HG02588 (cell line): ENCODE measurements around the gene LRP1B.
"Not testable (repeated sequence)": the region's sequence is repeated elsewhere in the genome, so short reads cannot be mapped to it uniquely, and the experiment has no call there.

Source experiments
- ATAC-seq: cut with Tn5 transposase; IDR thresholded peaks from one replicate; pipeline ENCODE4 v1.9.1; 2021; ENCODE audit warnings: mild to moderate bottlenecking, moderate library complexity; ENCODE audit not compliant: unreplicated experiment

The LRP1B gene

GRCh38 chr2:140596447-140596846 lies 1534.4 kb downstream of the LRP1B start:
- peak; percentile 80 for ATAC-seq

- ATAC-seq = no peak
Measured at GRCh38 chr2:140595107-140595506, 1535.7 kb downstream of the LRP1B start.

GRCh38 chr2:140593132-140593531 lies 1537.7 kb downstream of the LRP1B start:
- ATAC-seq = no peak

- ATAC-seq = no peak
Measured at GRCh38 chr2:140589696-140590095, 1541.1 kb downstream of the LRP1B start.

- no peak for ATAC-seq
Measured at GRCh38 chr2:140589273-140589672, 1541.5 kb downstream of the LRP1B start.

- peak; percentile 100 for ATAC-seq
Measured at GRCh38 chr2:140586379-140586778, 1544.4 kb downstream of the LRP1B start.

GRCh38 chr2:140585016-140585415 lies 1545.8 kb downstream of the LRP1B start:
- ATAC-seq = no peak

GRCh38 chr2:140584471-140584870 lies 1546.3 kb downstream of the LRP1B start:
- ATAC-seq = no peak

GRCh38 chr2:140580532-140581151 lies 1550.2 kb downstream of the LRP1B start:
- ATAC-seq = no peak

- ATAC-seq = peak; percentile 53
Measured at GRCh38 chr2:140577453-140577852, 1553.4 kb downstream of the LRP1B start.

- ATAC-seq = no peak
Measured at GRCh38 chr2:140567734-140568133, 1563.1 kb downstream of the LRP1B start.

- ATAC-seq = no peak
Measured at GRCh38 chr2:140565756-140566155, 1565.1 kb downstream of the LRP1B start.

- no peak for ATAC-seq
Measured at GRCh38 chr2:140555701-140556100, 1575.1 kb downstream of the LRP1B start.

- no peak for ATAC-seq
Measured at GRCh38 chr2:140552634-140553033, 1578.2 kb downstream of the LRP1B start.

- ATAC-seq = no peak
Measured at GRCh38 chr2:140551287-140551686, 1579.5 kb downstream of the LRP1B start.

GRCh38 chr2:140550821-140551220 lies 1580.0 kb downstream of the LRP1B start:
- ATAC-seq = no peak

- ATAC-seq = not testable (repeated sequence)
Measured at GRCh38 chr2:140544769-140545168, 1586.0 kb downstream of the LRP1B start.

- no peak for ATAC-seq
Measured at GRCh38 chr2:140542627-140543026, 1588.2 kb downstream of the LRP1B start.

- no peak for ATAC-seq
Measured at GRCh38 chr2:140539242-140539875, 1591.5 kb downstream of the LRP1B start.

- ATAC-seq = no peak
Measured at GRCh38 chr2:140529706-140530105, 1601.1 kb downstream of the LRP1B start.

- ATAC-seq = no peak
Measured at GRCh38 chr2:140528982-140529381, 1601.8 kb downstream of the LRP1B start.

- ATAC-seq = no peak
Measured at GRCh38 chr2:140526575-140526974, 1604.2 kb downstream of the LRP1B start.

GRCh38 chr2:140512106-140512505 lies 1618.7 kb downstream of the LRP1B start:
- no peak for ATAC-seq
